ENCODE results near the gene MAF. TPM values are rescaled to one million over a fixed set of nuclear protein-coding genes. Genes with fewer than 3 reads are reported as not detected.

The MAF gene
- total RNA-seq, 1 experiment from 2014 or later = 0.06 TPM

DNA sequence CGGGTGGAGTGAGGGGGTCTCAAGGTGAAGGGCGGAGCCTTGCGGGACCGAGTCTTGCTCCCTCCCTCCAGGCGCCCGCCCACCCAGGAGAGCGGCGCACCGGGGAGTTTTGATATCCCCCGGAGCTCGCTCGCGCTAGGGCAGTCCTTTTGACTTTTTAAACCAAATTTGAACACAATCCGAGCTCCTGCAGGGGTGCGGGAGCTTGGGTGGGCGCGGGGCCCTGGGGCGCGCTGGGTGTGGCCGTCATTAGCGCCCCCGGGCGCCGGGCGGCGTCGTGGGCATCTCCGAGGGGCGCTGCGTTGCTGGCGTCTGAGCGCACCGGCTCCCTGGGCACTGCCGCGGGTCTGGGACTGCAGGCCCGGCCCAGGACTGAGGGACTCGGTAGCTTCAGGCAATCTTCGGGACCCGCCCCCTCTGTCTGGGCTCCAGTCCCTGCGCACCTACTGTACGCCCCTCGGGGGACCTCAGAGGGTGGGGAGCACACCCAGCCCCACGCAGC lies 10.9 kb downstream of the MAF start:
- POLR2A ChIA-PET (ENCODE audit: low non-redundant PET) = no interaction called here
- no peaks in the 10 kb centered on the region for H3K9me3 ChIP-seq (ENCODE audit: low read depth, low read length, poor library complexity, severe bottlenecking)
- DNase-seq (ENCODE audit: low spot score) = no peak
- H3K36me3 ChIP-seq (ENCODE audit: insufficient read depth, low read length, poor library complexity, severe bottlenecking) = no peaks in the 10 kb centered on the region
- BruUV-seq (replicated peaks) = no TSS peak
- H3K4me3 ChIP-seq (ENCODE audit: low read depth, low read length, poor library complexity, severe bottlenecking) = no peak overlapping the region
- intact Hi-C loops (cut with micrococcal nuclease; ENCODE audit: unreplicated experiment) = no loop called here
- no peaks in the 10 kb centered on the region for H3K4me1 ChIP-seq (ENCODE audit: insufficient read depth, low read length, poor library complexity, severe bottlenecking)
- H3K27me3 ChIP-seq (replicated peaks; ENCODE audit: insufficient read depth, low read depth, low read length, poor library complexity) = peaks cover 77% of the 10 kb centered on the region
- peak; percentile 12 for TF ChIP-seq EZH2 (IDR thresholded peaks at IDR 0.05; ENCODE audit: borderline replicate concordance, low read depth, low read length, poor library complexity, severe bottlenecking)
- TF ChIP-seq CTCF (conservative IDR thresholded peaks at IDR 0.05; ENCODE audit: low read depth, low read length) = no peak
- CTCF ChIA-PET = no interaction called here
- no peak overlapping the region for H3K27ac ChIP-seq (ENCODE audit: low read depth, low read length, poor library complexity, severe bottlenecking)

DNA sequence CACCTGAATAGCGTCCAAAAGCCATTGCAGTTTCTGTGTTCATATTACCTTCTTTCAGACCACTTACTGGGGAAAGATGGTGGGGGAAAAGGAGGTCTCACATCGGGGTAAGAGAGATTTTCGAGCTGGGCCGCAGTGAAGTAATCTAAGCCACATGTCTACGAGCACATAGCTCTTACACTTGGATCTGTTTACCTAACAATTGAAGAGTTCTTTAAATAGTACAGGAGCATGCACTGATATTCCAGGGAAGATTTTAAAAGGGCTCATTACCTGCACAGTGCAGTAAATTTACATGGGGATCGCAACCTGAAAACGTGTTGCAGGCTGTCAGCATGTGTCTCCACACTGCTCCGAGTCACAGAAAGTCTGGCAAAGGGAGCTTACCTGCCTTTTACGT lies 12.6 kb downstream of the MAF start:
- no peak overlapping the region for H3K4me3 ChIP-seq (ENCODE audit: low read depth, low read length, poor library complexity, severe bottlenecking)
- peaks cover 85% of the 10 kb centered on the region for H3K27me3 ChIP-seq (replicated peaks; ENCODE audit: insufficient read depth, low read depth, low read length, poor library complexity)
- POLR2A ChIA-PET (ENCODE audit: low non-redundant PET) = no interaction called here
- no peaks in the 10 kb centered on the region for H3K4me1 ChIP-seq (ENCODE audit: insufficient read depth, low read length, poor library complexity, severe bottlenecking)
- intact Hi-C loops (cut with micrococcal nuclease; ENCODE audit: unreplicated experiment) = no loop called here
- H3K27ac ChIP-seq (ENCODE audit: low read depth, low read length, poor library complexity, severe bottlenecking) = no peak overlapping the region
- TF ChIP-seq CTCF (conservative IDR thresholded peaks at IDR 0.05; ENCODE audit: low read depth, low read length) = no peak
- no peak for TF ChIP-seq EZH2 (IDR thresholded peaks at IDR 0.05; ENCODE audit: borderline replicate concordance, low read depth, low read length, poor library complexity, severe bottlenecking)
- BruUV-seq (replicated peaks) = no TSS peak
- H3K9me3 ChIP-seq (ENCODE audit: low read depth, low read length, poor library complexity, severe bottlenecking) = no peaks in the 10 kb centered on the region
- no peaks in the 10 kb centered on the region for H3K36me3 ChIP-seq (ENCODE audit: insufficient read depth, low read length, poor library complexity, severe bottlenecking)
- DNase-seq (ENCODE audit: low spot score) = no peak
- CTCF ChIA-PET = no interaction called here

- BruUV-seq (replicated peaks) = no TSS peak
- no peak for DNase-seq (ENCODE audit: low spot score)
- H3K27ac ChIP-seq (ENCODE audit: low read depth, low read length, poor library complexity, severe bottlenecking) = no peak overlapping the region
- H3K9me3 ChIP-seq (ENCODE audit: low read depth, low read length, poor library complexity, severe bottlenecking) = no peaks in the 10 kb centered on the region
- H3K4me1 ChIP-seq (ENCODE audit: insufficient read depth, low read length, poor library complexity, severe bottlenecking) = no peaks in the 10 kb centered on the region
- ChIA-PET CTCF (no interaction called here), POLR2A (ENCODE audit: low non-redundant PET) (no interaction called here)
- intact Hi-C loops (cut with micrococcal nuclease; ENCODE audit: unreplicated experiment) = no loop called here
- no peak for TF ChIP-seq EZH2 (IDR thresholded peaks at IDR 0.05; ENCODE audit: borderline replicate concordance, low read depth, low read length, poor library complexity, severe bottlenecking)
- TF ChIP-seq CTCF (conservative IDR thresholded peaks at IDR 0.05; ENCODE audit: low read depth, low read length) = no peak
- no peaks in the 10 kb centered on the region for H3K36me3 ChIP-seq (ENCODE audit: insufficient read depth, low read length, poor library complexity, severe bottlenecking)
- peaks cover 88% of the 10 kb centered on the region for H3K27me3 ChIP-seq (replicated peaks; ENCODE audit: insufficient read depth, low read depth, low read length, poor library complexity)
- H3K4me3 ChIP-seq (ENCODE audit: low read depth, low read length, poor library complexity, severe bottlenecking) = no peak overlapping the region
These were observed 13.2 kb downstream of the MAF start for GRCh38 chr16:79587296-79587695.

Data from A673 (cell line).